Keratinocyte (primary cell): ENCODE data around the gene NF1. TPM values are rescaled to one million over a fixed set of nuclear protein-coding genes. Genes with fewer than 3 reads are reported as not detected.

Experiments used
- DNase-seq: peaks from one replicate; pipeline ENCODE4 v3.0.0-alpha.2; 2011; ENCODE audit warnings: low read depth, missing footprints, low spot score
- FAIRE-seq: peaks from 2 replicates; lab custom pipeline; 2011; peaks lifted over from hg19 to GRCh38; lab: Jason Lieb, UNC
- H2AFZ ChIP-seq: 2 replicates; pipeline ENCODE4 v1.6.0; 2012; ENCODE audit warnings: low read length, control low read depth, inconsistent platforms; ENCODE audit not compliant: control insufficient read depth
- H3K27ac ChIP-seq: 2 replicates; pipeline ENCODE4 v1.5.1; 2011; ENCODE audit warnings: low read length; ENCODE audit not compliant: control insufficient read depth, insufficient read depth
- H3K27me3 ChIP-seq: 3 replicates; pipeline ENCODE4 v1.6.0; 2011; ENCODE audit warnings: low read length; ENCODE audit not compliant: control insufficient read depth, insufficient read depth; ENCODE audit errors: extremely low read depth
- H3K36me3 ChIP-seq, 2 experiments: 2 replicates in 1 of 2; 3 replicates in 1 of 2; pipeline ENCODE4 v1.5.1; 2011; ENCODE audit warnings: low read length in 2 of 2, mild to moderate bottlenecking in 1 of 2; ENCODE audit not compliant: control insufficient read depth in 2 of 2, insufficient read depth in 2 of 2; ENCODE audit errors: extremely low read depth in 1 of 2
- H3K4me1 ChIP-seq: 3 replicates; pipeline ENCODE4 v1.5.1; 2011; ENCODE audit warnings: low read length; ENCODE audit not compliant: control insufficient read depth, insufficient read depth; ENCODE audit errors: extremely low read depth
- H3K4me2 ChIP-seq: 3 replicates; pipeline ENCODE4 v1.6.0; 2011; ENCODE audit warnings: low read depth, low read length; ENCODE audit not compliant: control insufficient read depth, insufficient read depth; ENCODE audit errors: extremely low read depth
- H3K4me3 ChIP-seq, 3 experiments: fragments of 200-600 bp in 1 of 3; sonication (generic) in 1 of 3; 2 replicates in 2 of 3; 3 replicates in 1 of 3; pipeline ENCODE4 v1.5.1; 2011 to 2016; ENCODE audit warnings: low read length in 3 of 3, mild to moderate bottlenecking in 3 of 3, control low read depth in 2 of 3, inconsistent platforms in 1 of 3, low read depth in 1 of 3, mixed read lengths in 1 of 3, mixed run types in 1 of 3, moderate library complexity in 1 of 3; ENCODE audit not compliant: control insufficient read depth in 2 of 3, insufficient read depth in 2 of 3; ENCODE audit errors: extremely low read depth in 1 of 3
- H3K79me2 ChIP-seq: 2 replicates; pipeline ENCODE4 v1.6.0; 2012; ENCODE audit warnings: low read length; ENCODE audit not compliant: control insufficient read depth, insufficient read depth
- H3K9ac ChIP-seq: 3 replicates; pipeline ENCODE4 v1.6.0; 2011; ENCODE audit warnings: low read length; ENCODE audit not compliant: control insufficient read depth, insufficient read depth; ENCODE audit errors: extremely low read depth
- H3K9me1 ChIP-seq: 3 replicates; pipeline ENCODE4 v1.6.0; 2011; ENCODE audit warnings: low read length; ENCODE audit not compliant: control insufficient read depth, insufficient read depth; ENCODE audit errors: extremely low read depth
- H3K9me3 ChIP-seq: 2 replicates; pipeline ENCODE4 v1.5.1; 2012; ENCODE audit warnings: low read depth, low read length; ENCODE audit not compliant: control insufficient read depth
- H4K20me1 ChIP-seq: 3 replicates; pipeline ENCODE4 v1.6.0; 2011; ENCODE audit warnings: low read length; ENCODE audit not compliant: control insufficient read depth, insufficient read depth; ENCODE audit errors: extremely low read depth
- CTCF ChIP-seq, 3 experiments: IDR thresholded peaks in 1 of 3; conservative IDR thresholded peaks in 1 of 3; optimal IDR thresholded peaks in 1 of 3; 2 replicates in 2 of 3; 3 replicates in 1 of 3; pipeline versions ENCODE3 to v1.5.1; 2011; ENCODE audit warnings: low read length in 3 of 3, mild to moderate bottlenecking in 3 of 3, moderate library complexity in 2 of 3, control low read depth in 1 of 3, inconsistent platforms in 1 of 3; ENCODE audit not compliant: insufficient read depth in 2 of 3; ENCODE audit errors: extremely low read depth in 1 of 3
- EZH2 ChIP-seq: IDR thresholded peaks from one replicate; pipeline ENCODE4 v1.6.1; 2012; ENCODE audit warnings: inconsistent platforms, mild to moderate bottlenecking, low read length, moderate library complexity
- dilution Hi-C: fragments of 300-500 bp; cut with MboI; formaldehyde crosslinking; loops from one replicate; pipeline ENCODE4 v1.7.0; 2020; ENCODE audit warnings: low sequenced_read_pairs; ENCODE audit not compliant: extremely low pct_ligation_motif_present
- polyA plus RNA-seq, 5 experiments: library from polyadenylated mRNA; depleted of rRNA in 3 of 5; stranded (reverse) in 3 of 5; stranded (forward) in 1 of 5; unstranded in 1 of 5; fragments of >200 nt; gene quantifications; 1 replicate in 1 of 5; 2 replicates in 3 of 5; 3 replicates in 1 of 5; pipeline versions ENCODE4 v1.2.1 to v1.2.3, GENCODE V29; 2011 to 2012; ENCODE audit warnings: missing spikeins in 2 of 5, low read depth in 1 of 5, low replicate concordance in 1 of 5

The NF1 gene
- polyA plus RNA-seq, 1 donor (not counting 4 experiments of a cell fraction or from before 2014, with no cell fraction given) = 26.7 TPM

GRCh38 chr17:31318298-31318801 lies 223.6 kb downstream of the NF1 start:
- Histone ChIP-seq H3K9ac (peak overlapping the region; percentile 9), H4K20me1 (no peaks in the 10 kb centered on the region), H3K4me2 (peak overlapping the region; percentile 24), H3K27ac (peak overlapping the region; percentile 23), H3K4me3 (no peak overlapping the region), H3K79me2 (no peaks in the 10 kb centered on the region), H3K27me3 (no peaks in the 10 kb centered on the region), H3K36me3 (no peaks in the 10 kb centered on the region), H2AFZ (no peak overlapping the region), H3K9me3 (no peaks in the 10 kb centered on the region), H3K9me1 (no peaks in the 10 kb centered on the region), H3K4me1 (peaks cover 33% of the 10 kb centered on the region)
- peak; percentile 75 for FAIRE-seq
- dilution Hi-C loops = no loop called here
- TF ChIP-seq EZH2 = no peak
- DNase-seq = no peak

GRCh38 chr17:31318851-31319661 lies 224.3 kb downstream of the NF1 start:
- no peak for DNase-seq
- Histone ChIP-seq H3K4me1 (peaks cover 26% of the 10 kb centered on the region), H3K27ac (peak overlapping the region; percentile 23), H3K4me3 (no peak overlapping the region), H3K27me3 (no peaks in the 10 kb centered on the region), H3K9me3 (no peaks in the 10 kb centered on the region), H3K9ac (no peak overlapping the region), H3K79me2 (no peaks in the 10 kb centered on the region), H3K4me2 (peak overlapping the region; percentile 24), H3K9me1 (no peaks in the 10 kb centered on the region), H3K36me3 (no peaks in the 10 kb centered on the region), H2AFZ (no peak overlapping the region), H4K20me1 (no peaks in the 10 kb centered on the region)
- no peak for TF ChIP-seq EZH2
- TF ChIP-seq CTCF (optimal IDR thresholded peaks at IDR 0.05 in 1 of 3, IDR thresholded peaks at IDR 0.05 in 1 of 3, conservative IDR thresholded peaks at IDR 0.05 in 1 of 3; ENCODE audit: extremely low read depth in 1 of 3, insufficient read depth in 2 of 3, low read length in 3 of 3) = no peak
- no peak for FAIRE-seq
- dilution Hi-C loops = no loop called here
